Measurements from ENCODE around the gene NRN1L. TPM values are rescaled to one million over a fixed set of nuclear protein-coding genes. Genes with fewer than 3 reads are reported as not detected.

NRN1L gene
- total RNA-seq, 3 donors from 2014 or later (not counting 1 experiment from before 2014, with no cell fraction given): 0.70 to 1.3 TPM; not detected in 1

GRCh38 chr16:67872131-67872630 lies 12.5 kb upstream of the NRN1L start:
- H3K36me3 Mint-ChIP-seq: no peaks in the 10 kb centered on the region
- peaks cover 27 to 37% of the 10 kb centered on the region in 2 donors for H3K4me1 Mint-ChIP-seq
- H3K27me3 Mint-ChIP-seq (ENCODE audit: low read depth in 2 of 2): no peaks in the 10 kb centered on the region
- peaks cover 24% of the 10 kb centered on the region for H3K4me1 ChIP-seq (ENCODE audit: control insufficient read depth, insufficient read depth, low read length)
- 73% methylated on average over 2 of the region's 2 CpGs for whole genome bisulfite sequencing (ENCODE audit: insufficient coverage)
- H3K27ac Mint-ChIP-seq: peak overlapping the region; percentile 90
- peak overlapping the region; percentile 89 for H3K4me3 ChIP-seq (ENCODE audit: low read length)
- peak overlapping the region; percentile 86 for H3K27ac ChIP-seq (ENCODE audit: low read length)
- intact Hi-C loops (cut with micrococcal nuclease): loop anchor here (2.0 kb wide), 2 partner anchors 21 to 25 kb away; partner anchors contain the start of genes CENPT, NUTF2 and PSKH1
- no peaks in the 10 kb centered on the region for H3K9me3 ChIP-seq (ENCODE audit: control insufficient read depth, insufficient read depth, low read length)
- peaks cover 22% of the 10 kb centered on the region for H3K36me3 ChIP-seq (ENCODE audit: control insufficient read depth, insufficient read depth, low read length)
- ATAC-seq: no peak
- no peak for TF ChIP-seq CTCF (IDR thresholded peaks at IDR 0.05)
- peak in 1 of 2 donors; percentile 28 for DNase-seq
- no peaks in the 10 kb centered on the region for H3K9me3 Mint-ChIP-seq
- no peaks in the 10 kb centered on the region for H3K27me3 ChIP-seq (ENCODE audit: control insufficient read depth, insufficient read depth, low read length)
- peak overlapping the region; percentile 92 for H3K4me3 Mint-ChIP-seq

GRCh38 chr16:67872631-67873434 lies 11.9 kb upstream of the NRN1L start, which contains the start of gene EDC4:
TSS of gene EDC4 (plus strand) at chr16:67873052. CDS start at chr16:67873262, 210 bp downstream.
- Mint-ChIP-seq H3K4me1 (peaks cover 27 to 37% of the 10 kb centered on the region in 2 donors), H3K36me3 (no peaks in the 10 kb centered on the region), H3K27ac (peak within 1 kb of the TSS; percentile 90), H3K27me3 (ENCODE audit: low read depth in 2 of 2) (no peaks in the 10 kb centered on the region), H3K4me3 (peak within 1 kb of the TSS; percentile 92), H3K9me3 (no peaks in the 10 kb centered on the region)
- ATAC-seq: peak; percentile 92 to 96 (median 94)
- H3K36me3 ChIP-seq (ENCODE audit: control insufficient read depth, insufficient read depth, low read length): peaks cover 25% of the 10 kb centered on the region
- DNase-seq: peak; percentile 91
- H3K27me3 ChIP-seq (ENCODE audit: control insufficient read depth, insufficient read depth, low read length): no peaks in the 10 kb centered on the region
- H3K9me3 ChIP-seq (ENCODE audit: control insufficient read depth, insufficient read depth, low read length): no peaks in the 10 kb centered on the region
- intact Hi-C loops (cut with micrococcal nuclease): loop anchor here (2.0 kb wide), 2 partner anchors 20 to 26 kb away; partner anchors contain the start of genes CENPT, NUTF2 and PSKH1
- peak within 1 kb of the TSS; percentile 89 for H3K4me3 ChIP-seq (ENCODE audit: low read length)
- peak within 1 kb of the TSS; percentile 86 for H3K27ac ChIP-seq (ENCODE audit: low read length)
- TF ChIP-seq CTCF (IDR thresholded peaks at IDR 0.05): no peak
- 2% methylated on average over 72 of the region's 72 CpGs for WGBS (ENCODE audit: insufficient coverage)
- H3K4me1 ChIP-seq (ENCODE audit: control insufficient read depth, insufficient read depth, low read length): peaks cover 24% of the 10 kb centered on the region

GRCh38 chr16:67873435-67874370 lies 11.0 kb upstream of the NRN1L start:
- no peaks in the 10 kb centered on the region for H3K36me3 Mint-ChIP-seq

More at GRCh38 chr16:67873435-67874370, 11.0 kb upstream of the NRN1L start:
- Mint-ChIP-seq H3K4me1 (peaks cover 27 to 37% of the 10 kb centered on the region in 2 donors), H3K9me3 (no peaks in the 10 kb centered on the region), H3K27me3 (ENCODE audit: low read depth in 2 of 2) (no peaks in the 10 kb centered on the region), H3K4me3 (peak overlapping the region; percentile 92), H3K27ac (peak overlapping the region; percentile 90)
- H3K4me3 ChIP-seq (ENCODE audit: low read length): peak overlapping the region; percentile 89
- ATAC-seq (peak in 2 of 3 donors; percentile 1 to 3), DNase-seq (no peak)
- H3K27me3 ChIP-seq (ENCODE audit: control insufficient read depth, insufficient read depth, low read length): no peaks in the 10 kb centered on the region
- peaks cover 30% of the 10 kb centered on the region for H3K36me3 ChIP-seq (ENCODE audit: control insufficient read depth, insufficient read depth, low read length)
- peak overlapping the region; percentile 53 for H3K27ac ChIP-seq (ENCODE audit: low read length)
- H3K9me3 ChIP-seq (ENCODE audit: control insufficient read depth, insufficient read depth, low read length): no peaks in the 10 kb centered on the region
- intact Hi-C loops (cut with micrococcal nuclease): loop anchor here (2.0 kb wide), 2 partner anchors 19 to 27 kb away; partner anchors contain the start of genes CENPT, NUTF2 and PSKH1
- TF ChIP-seq CTCF (IDR thresholded peaks at IDR 0.05): no peak
- H3K4me1 ChIP-seq (ENCODE audit: control insufficient read depth, insufficient read depth, low read length): peaks cover 24% of the 10 kb centered on the region
- WGBS (ENCODE audit: insufficient coverage): 14% methylated on average over 23 of the region's 23 CpGs
